Right renal pelvis (tissue), 4 donors: ENCODE results near the gene SERGEF. TPM values are rescaled to one million over a fixed set of nuclear protein-coding genes. Genes with fewer than 3 reads are reported as not detected.

Experiments used
- DNase-seq, 4 donors: peaks; one replicate each; pipeline ENCODE4 v3.0.0-alpha.2; 2013; ENCODE audit warnings: low read depth in 4 of 4, low spot score in 3 of 4, missing footprints in 1 of 4
- polyA plus RNA-seq, 4 donors: library from polyadenylated mRNA; unstranded; fragments of 120-200 nt; gene quantifications; one replicate each; pipeline ENCODE4 v1.2.1, GENCODE V29; 2013; ENCODE audit not compliant: insufficient read length in 4 of 4

The SERGEF gene
- polyA plus RNA-seq, 4 donors, result 19.6 to 22.5 (median 21.8) TPM

DNA sequence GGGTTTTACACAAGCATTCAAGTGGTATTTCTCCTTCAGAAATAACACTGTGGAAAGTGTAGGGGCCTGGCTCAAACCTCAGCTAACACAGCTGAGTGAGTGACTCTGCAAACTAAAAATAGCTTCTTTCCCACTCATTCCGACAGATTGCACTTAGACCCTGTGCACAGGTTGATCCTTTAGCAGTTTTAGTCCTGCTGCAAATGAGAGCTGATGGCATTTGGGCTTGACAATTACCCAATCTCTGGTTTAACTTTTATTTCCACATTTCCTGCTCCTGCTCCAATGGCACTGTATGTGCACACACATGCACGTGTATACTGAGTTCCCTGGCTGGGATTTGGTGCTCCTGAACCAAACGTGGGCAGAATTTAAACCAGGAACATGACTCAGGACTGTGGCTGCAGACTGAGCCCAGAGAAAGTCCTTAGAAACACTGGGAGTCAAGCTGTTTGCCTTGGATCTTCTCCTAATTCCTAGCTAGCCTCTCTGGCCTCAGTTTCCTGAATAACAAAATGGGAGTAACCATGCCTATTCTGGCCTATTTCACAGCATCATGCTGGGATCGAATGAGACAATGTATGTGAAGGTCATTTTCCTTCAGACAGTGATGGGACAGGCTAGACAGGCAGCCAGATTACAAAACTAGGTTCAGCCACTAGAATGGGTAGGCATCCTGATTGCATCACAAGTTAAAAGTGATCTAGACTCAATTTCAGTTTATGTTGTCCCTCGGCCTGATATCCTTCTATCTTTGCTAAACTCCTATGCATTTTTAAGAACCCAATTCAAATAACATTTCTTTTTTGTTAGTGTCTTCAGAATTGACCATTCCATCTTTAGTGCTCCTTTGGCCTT, 58.2 kb downstream of the SERGEF start:
- no peak for DNase-seq

DNA sequence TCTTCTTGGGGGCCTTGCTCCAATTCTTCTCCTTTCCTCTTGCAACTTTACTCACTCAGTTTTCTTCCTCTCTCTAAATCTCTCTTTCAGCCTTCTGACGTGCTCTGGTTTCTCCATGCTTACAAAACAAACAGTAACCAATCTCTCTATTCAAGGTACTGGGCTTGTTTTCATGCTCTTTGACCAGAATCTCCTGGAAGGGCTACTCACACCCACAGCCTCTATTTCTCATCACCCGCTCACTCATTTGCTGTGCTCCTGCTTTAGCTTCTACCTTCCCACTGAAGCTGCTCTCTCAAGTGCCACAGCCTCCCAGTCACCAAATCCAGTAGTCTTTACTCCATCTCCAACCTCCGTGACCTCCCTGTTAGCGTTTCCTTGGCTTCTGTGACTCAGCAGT, 60.4 kb downstream of the SERGEF start:
- no peak for DNase-seq

DNA sequence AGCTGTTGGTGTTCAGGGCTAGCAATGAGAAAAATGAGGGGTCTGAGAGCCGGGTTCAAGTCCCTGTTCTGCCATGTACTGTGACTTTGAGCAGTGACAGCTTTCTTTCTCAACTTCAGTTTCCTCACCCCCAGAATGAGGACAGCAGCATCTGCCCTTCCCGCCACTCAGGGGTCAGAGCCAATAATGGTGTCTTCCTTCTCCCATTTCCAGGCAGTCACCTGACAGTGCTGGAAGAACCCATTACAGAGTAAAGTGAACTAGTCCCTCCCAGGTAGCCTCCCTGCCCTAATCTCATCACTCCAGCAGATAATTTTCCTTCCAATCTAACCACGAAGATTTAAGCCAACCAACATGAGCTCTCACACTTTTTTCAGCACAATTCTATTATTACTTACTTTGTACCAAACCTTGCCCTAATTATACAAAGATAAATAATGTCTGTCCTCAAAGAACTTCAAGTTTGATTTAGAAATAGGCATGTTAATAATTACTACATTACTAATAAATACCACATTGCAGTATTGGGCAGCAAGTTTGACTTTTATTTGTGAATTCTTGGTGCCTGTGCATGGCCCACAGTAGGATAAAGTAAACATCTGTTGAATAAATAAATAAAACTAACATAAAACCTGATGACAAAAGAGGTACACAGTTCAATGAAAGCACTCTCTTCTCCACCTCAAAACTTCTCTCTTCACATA, 61.0 kb downstream of the SERGEF start:
- no peak for DNase-seq

DNA sequence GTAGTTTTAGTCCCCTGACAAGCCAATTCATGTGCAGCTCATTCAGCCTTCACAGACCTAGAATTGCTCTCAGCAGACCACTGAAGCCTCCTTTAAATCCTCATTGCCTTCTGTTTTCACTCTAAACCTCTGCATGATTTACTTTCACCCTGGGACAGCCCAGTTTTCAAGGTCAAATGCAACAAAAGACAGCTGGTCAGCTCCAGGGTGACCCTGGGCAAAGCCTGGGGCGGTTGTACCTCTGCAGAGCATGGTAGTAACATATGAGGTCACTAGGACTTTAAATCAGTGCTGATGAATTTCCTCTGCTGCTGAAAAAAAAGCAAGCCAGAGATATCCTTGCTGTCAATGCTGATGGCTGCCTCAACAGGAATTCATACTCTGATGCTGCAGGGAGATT, 62.2 kb downstream of the SERGEF start:
- peak in 2 of 4 donors; percentile 16 to 17 for DNase-seq

DNA sequence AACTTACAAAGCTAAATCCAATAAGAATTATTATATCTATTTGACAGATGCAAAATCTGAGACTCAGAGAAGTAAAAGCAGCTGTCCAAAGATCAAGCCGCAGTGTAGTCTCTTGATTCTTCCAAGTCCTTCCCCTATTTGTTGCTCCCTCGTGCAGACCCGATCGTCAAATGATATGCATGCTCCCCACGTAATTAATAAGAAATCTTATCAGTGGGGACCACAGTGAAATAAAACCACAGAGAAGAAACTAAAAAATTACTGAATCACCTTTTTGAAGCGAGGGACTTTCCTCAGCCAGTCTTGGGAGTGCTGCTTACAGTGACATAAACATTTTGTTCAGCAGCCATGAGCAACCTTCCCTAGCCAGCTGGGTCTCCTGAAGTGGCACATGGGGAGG, 64.6 kb downstream of the SERGEF start:
- DNase-seq, result no peak

DNA sequence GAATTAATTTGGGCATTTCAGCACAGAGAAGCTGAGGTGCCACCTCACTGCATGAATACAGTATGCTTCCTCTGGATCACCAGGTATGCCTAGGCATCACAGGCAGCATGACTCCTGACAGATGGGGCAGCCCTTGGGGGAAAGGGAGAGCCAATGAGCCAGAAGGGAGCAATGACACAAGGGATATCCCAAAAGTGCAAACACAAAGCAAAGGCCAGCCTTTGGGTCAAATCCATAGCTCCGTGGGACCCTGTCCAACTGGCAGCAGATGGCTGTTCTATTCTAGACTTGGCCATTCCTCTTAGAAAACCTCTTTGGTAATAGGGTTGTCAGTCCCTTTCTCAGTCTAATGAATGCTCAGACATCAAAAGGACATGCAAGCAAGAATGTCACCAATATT, 73.3 kb downstream of the SERGEF start:
- no peak for DNase-seq

DNA sequence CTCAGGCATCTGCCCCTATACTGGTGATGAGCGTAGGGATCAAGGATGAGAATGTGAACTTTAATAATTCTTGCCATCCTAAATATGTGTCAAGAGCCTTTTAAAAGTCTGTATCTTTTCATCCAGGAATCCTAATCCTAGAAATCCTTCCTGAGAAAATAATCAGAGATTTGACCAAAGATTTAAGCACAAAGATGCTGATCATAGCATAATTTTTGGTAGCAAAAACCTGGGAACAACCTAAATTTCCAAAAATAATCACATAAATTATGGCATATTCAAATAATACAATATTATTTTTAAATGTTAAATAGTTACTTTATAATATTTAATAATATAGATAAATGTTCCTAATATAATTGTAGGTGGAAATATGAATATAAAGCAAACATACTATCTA, 76.1 kb downstream of the SERGEF start:
- DNase-seq, result no peak

DNA sequence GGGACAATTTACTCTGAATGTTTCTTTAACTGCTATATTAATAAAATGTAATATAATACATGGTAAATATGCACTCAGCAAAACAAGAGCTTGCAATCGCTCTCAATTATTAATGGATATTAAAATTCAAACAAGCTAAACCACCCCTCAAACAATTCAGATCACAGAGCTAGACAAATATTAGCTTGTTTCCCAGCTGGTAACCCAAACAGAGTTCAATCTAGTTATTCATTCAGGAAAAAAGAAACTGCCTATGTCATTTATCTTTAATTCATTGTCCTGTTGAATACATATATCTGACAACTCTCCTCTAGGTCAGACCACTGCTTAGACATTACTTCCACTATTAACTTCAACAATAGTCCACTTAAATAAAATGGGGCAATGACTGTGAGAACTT, 78.7 kb downstream of the SERGEF start:
- DNase-seq, result no peak

DNA sequence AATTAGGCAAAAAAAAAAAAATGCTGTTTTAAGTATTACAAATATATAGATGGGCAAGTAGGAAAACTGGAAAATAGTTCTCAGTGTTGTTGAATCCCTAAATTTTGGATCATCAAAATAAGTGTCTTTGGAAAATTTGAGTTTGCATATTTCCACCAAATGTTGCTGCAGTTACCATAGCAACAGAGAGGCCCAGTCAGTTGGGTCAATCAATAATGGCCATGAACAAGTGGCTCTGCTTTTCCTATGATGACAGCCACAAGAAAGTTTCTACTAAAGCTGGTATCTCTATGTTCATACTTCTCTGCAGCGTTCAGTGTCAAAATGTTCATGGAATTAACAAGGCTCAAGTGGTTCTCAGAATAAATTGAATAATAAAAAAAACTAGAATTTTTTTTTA, 79.1 kb downstream of the SERGEF start:
- DNase-seq, result no peak

DNA sequence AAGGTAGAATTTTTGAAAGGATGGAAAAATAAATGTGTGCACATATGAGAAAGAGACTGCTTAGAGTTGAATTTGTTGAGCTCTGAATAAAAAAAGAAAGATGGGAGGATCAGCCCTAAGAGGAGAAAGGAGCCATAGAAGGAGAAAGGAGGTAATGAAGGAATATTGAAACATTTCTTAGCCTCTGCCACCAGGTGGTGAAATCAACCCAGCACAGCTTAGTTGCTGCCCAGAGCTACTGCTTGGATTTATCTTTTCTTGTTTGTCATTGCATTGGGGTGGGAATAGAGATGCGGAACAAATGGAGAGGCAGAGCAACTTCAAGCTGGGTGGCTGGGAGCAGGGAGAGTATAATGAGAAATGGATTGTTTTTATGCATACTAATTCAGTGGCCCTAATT, 80.4 kb downstream of the SERGEF start:
- DNase-seq, result no peak

DNA sequence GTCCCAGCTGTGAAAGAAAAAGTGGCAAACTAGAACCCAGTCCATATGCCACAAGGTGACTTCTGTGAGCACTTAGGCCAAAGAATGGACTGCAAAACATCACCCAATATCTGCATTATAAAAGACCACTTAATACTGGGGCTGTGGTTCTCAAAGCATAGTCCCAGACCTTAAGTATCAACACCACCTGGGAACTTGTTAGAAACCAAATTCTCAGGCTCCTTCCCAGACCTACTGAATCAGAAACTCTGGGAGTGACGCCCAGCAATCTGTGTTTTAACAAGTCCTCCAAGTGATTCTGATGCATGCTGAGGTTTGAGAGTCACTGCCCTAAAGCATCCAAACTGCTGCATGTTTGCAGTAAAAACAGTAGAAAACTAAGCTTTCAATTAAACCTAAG, 81.3 kb downstream of the SERGEF start:
- no peak for DNase-seq

DNA sequence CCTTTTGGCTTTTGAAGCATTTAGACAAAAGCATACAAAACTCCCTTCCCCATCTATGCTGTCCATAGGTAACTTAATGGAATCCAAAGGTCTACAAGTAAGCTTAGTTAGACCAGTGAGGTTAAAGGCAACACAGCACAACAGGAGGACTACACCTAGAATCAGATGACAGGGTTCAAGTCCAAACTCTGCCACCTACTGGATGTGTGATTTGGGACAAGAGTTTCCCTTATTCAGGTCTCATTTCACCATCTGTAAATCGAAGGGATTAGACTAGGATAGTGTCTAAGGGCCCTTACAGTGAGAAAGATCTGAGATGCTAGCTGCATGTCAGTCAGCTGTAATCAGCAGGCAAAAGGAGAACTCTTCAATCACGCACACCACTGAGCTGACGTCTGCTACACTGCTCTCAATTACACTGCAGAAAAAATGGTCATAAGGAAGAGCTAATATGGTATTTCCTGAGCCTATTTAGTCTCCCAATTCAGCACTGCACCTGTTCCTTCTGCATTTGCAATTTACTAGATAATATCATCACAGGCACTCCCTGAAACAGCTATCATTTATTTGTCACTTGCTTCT, 82.2 kb downstream of the SERGEF start:
- DNase-seq, result no peak

DNA sequence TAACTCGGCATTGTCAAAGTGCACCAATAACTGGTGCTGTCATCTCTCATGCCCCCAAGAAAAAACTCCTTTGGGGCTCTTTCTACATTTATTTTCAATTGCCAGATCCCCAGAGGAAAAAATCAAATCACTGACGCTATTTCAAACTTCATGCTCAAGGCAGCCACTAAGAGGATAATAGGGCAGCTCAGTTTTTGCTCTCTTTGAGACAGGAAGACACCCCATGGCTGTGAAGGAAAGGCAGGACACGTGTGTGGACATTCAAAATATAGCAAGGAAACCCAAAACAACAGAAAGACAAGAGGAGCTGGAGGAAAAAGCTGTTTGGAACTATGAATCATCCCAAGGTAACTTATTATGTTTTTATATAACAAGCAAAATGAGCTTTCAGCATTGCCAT, 83.7 kb downstream of the SERGEF start:
- no peak for DNase-seq

DNA sequence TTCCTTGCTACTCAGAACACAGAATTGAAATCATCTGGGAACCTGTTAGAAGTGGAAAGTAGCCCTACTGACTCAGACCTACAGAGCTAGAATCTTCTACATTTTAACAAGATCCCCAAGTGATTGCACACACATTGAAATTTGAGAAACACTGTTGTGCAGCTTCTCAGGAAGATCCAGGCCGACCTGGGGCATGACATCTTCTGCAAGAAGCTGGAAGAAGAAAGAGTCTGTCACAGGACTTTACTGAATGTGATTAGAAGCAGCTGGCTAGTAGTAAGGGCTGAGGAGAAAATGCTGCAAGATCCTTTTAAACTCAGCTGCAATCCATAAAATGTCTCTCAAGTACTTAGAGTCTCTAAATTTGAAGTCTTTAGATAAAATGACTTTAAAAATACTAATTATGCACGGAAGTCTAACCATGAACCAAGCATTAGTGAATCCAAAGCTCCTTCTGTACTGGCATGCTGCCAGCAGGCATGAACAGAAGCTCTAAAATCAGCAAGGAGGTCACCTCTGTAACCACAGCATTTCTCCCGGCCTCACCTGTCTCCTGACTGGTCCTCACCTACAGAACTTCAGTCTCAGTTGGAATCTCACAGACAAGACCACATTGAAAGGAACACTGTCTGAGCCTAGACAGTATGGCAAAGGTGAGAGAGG, 85.0 kb downstream of the SERGEF start:
- peak in 3 of 4 donors; percentile 30 to 41 (median 39) for DNase-seq

DNA sequence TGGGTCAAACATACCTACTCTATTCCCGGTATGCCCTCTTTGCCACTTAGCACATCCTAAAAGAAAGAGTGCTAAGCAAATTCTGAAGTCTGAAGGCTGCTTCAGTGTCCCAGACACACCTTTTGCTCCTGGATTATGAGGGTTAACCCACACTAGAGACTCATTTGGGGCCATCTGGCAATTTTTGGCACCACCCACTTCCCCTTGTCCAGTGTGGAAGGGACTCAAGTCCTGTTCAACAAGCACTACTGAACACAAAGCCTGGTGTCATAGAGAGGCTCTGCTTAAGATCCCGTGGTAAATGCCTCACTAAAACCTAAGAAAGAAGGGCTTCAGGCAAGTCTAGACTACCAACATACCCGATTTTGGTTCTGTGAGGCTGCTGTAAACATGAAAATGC, 85.8 kb downstream of the SERGEF start:
- DNase-seq, result no peak

DNA sequence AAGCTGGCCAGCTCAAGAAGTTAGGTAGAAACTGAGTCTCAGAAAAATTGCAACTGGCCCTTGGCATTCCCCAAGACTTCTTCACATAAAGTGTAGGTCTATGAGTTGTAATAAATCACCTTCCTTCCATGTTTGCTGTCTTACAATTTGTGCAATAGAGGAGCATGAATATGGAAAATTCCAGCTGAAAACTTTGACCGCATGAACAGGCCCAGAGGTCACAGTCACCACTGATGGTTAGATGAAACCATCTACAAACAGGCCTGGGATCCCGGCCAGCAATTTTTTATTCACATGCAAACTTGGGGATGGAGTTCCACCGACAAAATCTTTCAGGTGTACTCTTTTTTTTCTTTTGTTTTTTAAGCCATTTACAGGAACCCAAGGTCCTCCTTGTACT, 88.1 kb downstream of the SERGEF start:
- no peak for DNase-seq

DNA sequence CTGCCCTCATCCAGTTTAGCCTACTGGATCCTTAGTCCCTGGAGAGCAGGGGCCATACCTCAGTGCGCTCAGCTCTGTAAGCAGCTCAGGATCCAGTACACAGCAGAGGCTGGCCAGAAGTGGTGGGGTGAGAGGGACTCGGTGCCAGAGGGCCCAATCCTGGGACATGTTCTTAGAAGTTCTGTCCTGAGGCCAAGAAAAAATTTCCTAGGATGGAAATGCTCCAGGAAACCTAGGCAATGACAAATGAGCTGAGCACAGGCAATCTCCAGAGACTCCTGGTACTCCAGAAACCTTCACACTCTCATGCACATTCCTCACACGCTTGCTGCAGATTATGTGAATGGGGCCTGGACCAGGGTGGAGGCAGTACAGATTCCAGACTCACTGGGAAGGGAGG, 89.6 kb downstream of the SERGEF start:
- no peak for DNase-seq

DNA sequence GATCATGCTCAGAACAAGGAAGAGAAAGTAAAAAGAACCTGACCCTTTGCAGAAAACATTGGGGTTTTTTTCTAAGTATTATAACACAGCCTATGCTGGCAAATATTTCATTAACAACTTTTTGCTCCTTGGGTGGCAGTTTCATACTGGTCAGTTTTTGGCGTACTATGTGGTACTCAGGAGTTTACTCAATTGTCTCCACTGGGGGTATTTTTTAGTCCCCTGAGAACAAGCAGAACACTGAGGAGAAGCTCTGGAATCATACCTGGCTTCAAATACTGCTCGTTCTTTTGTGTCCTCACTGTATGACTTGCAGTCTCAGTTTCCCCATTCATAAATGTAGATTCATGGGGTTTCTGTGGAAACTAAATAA, 90.4 kb downstream of the SERGEF start:
- no peak for DNase-seq

DNA sequence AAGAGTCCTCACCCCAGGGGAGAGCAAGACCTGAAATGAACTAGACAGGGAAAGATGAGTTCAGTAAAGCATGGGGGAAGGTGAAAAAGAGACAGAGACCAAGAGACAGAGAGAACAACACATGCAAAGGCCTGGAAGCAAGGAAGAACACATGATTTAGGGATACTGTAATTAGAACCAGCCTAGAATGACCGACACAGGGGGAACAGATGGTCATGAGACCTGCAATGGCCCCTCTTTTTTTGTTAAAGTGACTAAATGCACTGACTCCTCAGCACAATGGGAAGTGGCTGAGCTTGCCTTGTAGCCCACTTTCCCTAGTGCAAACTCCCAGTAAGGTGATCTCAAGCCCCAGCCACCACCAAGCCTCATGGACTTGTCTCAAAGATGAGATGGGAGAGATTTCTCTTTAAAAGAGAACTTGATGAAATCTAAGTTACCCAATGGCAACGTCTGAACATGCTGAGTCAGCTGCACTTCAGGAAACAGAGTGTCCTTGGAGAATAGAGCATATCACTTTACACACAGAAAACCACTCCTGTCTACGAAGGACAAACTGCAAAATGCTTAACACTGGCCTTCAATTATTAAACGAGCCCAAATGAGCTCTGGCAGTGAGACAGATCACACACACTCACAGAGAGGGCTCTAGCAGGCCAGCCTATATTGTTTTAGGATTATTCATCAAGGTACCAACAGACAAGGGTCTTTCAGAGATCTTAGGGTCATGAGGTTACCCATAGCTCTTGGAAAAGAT, 91.0 kb downstream of the SERGEF start:
- no peak for DNase-seq

DNA sequence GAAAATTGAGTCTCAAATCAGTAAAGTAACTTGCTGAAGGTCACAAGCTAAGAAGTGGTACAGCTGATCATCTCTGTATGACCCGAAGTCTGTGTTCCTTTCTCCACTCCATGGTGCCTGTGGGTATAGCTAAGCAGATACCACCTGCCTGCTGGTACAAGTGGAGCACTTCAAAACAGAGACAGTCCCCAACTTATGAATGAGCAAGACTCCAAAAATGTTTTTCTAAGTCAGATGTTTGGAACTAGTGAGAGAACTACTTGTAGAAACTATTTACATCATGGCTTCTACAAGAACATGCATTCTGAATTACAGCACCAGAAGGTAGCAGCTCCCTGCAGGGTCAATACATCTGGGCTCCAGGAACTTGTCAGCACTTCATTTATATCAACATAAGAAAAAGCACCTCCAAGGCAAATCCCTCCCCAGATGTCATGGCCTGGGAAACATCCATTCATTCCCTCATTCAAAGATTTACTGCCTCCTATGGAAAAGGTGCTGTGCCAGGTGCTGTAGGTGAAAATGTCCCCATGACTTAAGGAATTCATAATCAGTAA, 94.7 kb downstream of the SERGEF start:
- no peak for DNase-seq
